Neural cell (in vitro differentiated cells): ENCODE measurements around the gene MMS19.

ENCODE experiments used
- EP300 ChIP-seq: fragments of 450-650 bp; conservative IDR thresholded peaks from 2 replicates; pipeline ENCODE4 v1.6.1; 2014; ENCODE audit warnings: antibody characterized with exemption, mild to moderate bottlenecking, moderate library complexity; ENCODE audit not compliant: poor library complexity, severe bottlenecking
- EZH2 ChIP-seq: fragments of 200-600, 300-800 bp; shearing (Covaris generic), sonication (generic); IDR thresholded peaks from 2 replicates; pipeline ENCODE4 v1.6.1; 2014; ENCODE audit warnings: antibody characterized with exemption, low read length, borderline replicate concordance, mild to moderate bottlenecking; ENCODE audit not compliant: insufficient read depth, poor library complexity, severe bottlenecking
- RAD21 ChIP-seq: fragments of 450-650 bp; conservative IDR thresholded peaks from 2 replicates; pipeline ENCODE4 v1.6.1; 2014; ENCODE audit warnings: antibody characterized with exemption, mild to moderate bottlenecking, moderate library complexity
- REST ChIP-seq: IDR thresholded peaks from 2 replicates; pipeline ENCODE4 v1.6.1; 2012; ENCODE audit warnings: borderline replicate concordance
- TAF1 ChIP-seq: IDR thresholded peaks from 2 replicates; pipeline ENCODE4 v1.6.1; 2012; ENCODE audit warnings: low read depth
- TF ChIP-seq, protein P1 (sequence below): fragments of 450-650 bp; IDR thresholded peaks from 2 replicates; pipeline ENCODE4 v1.5.1; 2014; ENCODE audit warnings: antibody characterized with exemption, mild to moderate bottlenecking, moderate library complexity; ENCODE audit not compliant: poor library complexity, severe bottlenecking

- TF ChIP-seq RAD21 (no peak), EZH2 (no peak), TAF1 (no peak), EP300 (no peak), REST (peak; percentile 35)
- TF ChIP-seq, protein P1, sequence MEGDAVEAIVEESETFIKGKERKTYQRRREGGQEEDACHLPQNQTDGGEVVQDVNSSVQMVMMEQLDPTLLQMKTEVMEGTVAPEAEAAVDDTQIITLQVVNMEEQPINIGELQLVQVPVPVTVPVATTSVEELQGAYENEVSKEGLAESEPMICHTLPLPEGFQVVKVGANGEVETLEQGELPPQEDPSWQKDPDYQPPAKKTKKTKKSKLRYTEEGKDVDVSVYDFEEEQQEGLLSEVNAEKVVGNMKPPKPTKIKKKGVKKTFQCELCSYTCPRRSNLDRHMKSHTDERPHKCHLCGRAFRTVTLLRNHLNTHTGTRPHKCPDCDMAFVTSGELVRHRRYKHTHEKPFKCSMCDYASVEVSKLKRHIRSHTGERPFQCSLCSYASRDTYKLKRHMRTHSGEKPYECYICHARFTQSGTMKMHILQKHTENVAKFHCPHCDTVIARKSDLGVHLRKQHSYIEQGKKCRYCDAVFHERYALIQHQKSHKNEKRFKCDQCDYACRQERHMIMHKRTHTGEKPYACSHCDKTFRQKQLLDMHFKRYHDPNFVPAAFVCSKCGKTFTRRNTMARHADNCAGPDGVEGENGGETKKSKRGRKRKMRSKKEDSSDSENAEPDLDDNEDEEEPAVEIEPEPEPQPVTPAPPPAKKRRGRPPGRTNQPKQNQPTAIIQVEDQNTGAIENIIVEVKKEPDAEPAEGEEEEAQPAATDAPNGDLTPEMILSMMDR: no peak
These were observed 70.5 kb downstream of the MMS19 start for GRCh38 chr10:97427571-97428179.
